ENCODE data around the gene RHBDF2.

RHBDF2 gene

DNA sequence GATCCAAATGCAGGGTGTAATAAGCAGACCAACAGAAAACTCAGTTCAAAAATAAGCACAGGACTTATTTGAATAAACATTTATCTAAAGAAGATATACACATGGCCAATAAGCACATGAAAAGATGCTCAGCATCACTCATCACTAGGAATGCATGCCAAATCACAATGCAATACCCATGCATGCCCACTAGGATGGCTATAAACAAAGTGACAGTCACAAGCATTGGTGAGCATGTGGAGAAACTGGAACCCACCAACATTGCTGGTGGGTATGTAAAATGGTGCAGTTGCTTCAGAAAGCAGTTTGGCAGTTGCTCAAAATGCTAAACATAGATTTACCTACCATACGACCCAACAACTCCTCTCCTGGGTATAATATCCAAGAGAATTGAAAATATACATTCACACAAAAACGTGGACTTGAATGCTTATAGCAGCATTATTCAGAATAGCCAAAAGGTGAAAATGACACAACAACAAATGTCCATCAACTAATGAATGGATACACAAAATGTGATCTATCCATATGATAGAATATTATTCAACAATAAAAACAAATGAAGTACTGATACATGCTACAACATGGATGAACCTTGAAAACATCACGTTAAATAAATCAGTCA is 68.4 kb downstream of the RHBDF2 start:
- no peak for DNase-seq

- no peak for DNase-seq
These were observed 69.2 kb downstream of the RHBDF2 start for GRCh38 chr17:76432004-76432403.

DNA sequence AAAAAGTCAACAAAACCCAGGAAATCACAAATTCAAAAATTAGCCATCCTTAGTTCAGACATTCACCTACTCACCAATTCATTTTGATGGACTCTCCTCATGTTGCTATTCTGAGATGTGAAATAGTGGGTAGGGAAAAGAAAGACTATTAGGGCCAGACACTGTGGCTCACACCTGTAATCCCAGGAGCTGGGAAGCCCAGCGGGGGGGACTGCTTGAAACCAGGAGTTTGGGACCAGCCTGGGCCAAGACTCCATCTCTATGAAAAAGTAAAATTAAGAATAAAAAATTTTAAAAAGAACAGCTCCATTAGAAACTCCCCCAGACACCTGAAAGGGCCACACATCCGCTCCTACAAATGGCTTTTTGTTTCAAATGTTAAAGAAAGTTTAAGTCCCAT is 69.7 kb downstream of the RHBDF2 start:
- DNase-seq, result no peak

DNA sequence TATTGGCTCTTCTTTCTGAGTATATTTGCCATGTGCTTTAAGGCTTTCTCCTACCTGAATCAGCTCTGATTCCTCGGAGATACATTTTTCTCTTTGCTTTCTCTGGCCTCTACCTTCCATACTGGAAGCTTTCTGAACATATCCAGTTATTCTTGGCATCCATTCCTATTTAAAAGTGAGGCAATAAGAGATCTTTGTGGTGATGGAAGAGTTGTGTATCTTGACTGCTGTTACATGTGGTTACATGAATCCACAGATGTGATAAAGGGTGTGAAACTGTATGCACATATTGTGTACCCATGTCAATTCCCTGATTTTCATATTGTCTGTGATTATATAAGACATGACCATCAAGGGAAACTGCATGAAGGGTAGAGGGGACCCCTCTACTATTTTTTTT is 72.7 kb downstream of the RHBDF2 start:
- DNase-seq, result no peak

DNA sequence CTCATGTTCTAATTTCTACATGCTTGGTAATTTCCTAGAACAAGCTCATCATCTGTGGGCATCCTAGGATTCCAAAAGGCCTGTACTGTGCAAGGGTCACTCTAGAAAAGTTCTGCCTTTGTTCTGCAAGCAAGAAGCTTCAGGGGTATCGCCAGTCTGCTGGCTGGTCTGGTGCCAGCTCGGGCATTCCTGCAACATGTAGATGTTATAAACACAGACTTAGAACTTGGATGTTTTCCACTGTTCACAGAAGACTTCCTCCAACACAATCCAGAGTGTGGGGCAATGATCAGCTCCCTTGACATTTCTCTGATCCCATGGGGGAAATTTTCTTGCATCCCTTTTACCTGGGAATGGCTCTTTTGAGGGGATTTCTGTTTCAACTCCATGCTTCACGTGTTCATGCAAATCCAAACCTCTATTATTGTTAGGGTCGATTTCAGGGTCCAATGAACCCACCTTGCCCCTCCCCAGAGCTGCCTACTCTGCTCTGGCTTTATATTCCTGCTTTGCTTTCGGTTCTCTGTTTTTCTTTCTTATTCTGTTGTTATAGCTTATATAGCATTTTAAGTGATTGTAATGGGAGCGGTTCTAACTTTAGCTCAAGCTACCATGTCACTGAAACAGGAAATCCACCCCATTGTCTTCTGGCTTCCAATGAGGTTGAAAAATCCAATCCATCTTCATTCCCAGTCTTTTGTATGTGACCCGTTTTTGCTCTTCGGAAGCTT is 73.6 kb downstream of the RHBDF2 start:
- DNase-seq, result no peak

GRCh38 chr17:76426853-76427252 is 74.4 kb downstream of the RHBDF2 start:
- no peak for DNase-seq

DNA sequence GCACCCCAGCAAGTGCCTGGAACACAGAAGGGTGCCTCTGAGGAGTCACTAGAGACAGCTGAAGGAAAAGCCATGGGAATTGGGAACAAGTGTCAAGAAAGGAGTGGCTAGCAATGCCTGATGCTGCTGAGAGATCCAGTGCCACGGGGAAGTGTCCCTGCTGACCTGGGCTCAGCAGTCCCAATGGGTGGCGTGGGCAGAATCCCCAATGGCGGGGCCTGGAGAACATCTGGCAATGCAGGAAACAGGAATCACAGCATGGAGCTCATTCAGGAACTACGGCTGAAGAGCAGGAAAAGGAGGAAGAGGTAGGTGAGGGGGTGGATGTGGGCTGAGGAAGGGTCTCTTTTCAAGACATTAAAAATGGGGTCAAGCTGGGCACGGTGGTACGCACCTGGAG is 78.4 kb downstream of the RHBDF2 start:
- no peak for DNase-seq

GRCh38 chr17:76422406-76422805 is 78.8 kb downstream of the RHBDF2 start:
- DNase-seq, result no peak

GRCh38 chr17:76421044-76421407 is 80.2 kb downstream of the RHBDF2 start:
- no peak for DNase-seq
